Activated naive CD4-positive, alpha-beta T cell treated with Interleukin-2 at 50 U/mL for 16 hours (primary cell): ENCODE data around the gene ANGPTL3.
"Not testable (repeated sequence)": the region's sequence is repeated elsewhere in the genome, so short reads cannot be mapped to it uniquely, and the experiment has no call there.

ENCODE experiments used
- DNase-seq: peaks from one replicate; pipeline ENCODE4 v3.0.0-alpha.2; 2020

The ANGPTL3 gene

DNA sequence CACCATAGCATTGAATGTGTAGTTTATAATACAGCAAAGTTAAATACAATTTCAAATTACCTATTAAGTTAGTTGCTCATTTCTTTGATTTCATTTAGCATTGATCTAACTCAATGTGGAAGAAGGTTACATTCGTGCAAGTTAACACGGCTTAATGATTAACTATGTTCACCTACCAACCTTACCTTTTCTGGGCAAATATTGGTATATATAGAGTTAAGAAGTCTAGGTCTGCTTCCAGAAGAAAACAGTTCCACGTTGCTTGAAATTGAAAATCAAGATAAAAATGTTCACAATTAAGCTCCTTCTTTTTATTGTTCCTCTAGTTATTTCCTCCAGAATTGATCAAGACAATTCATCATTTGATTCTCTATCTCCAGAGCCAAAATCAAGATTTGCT, at the start of gene ANGPTL3:
Gene ANGPTL3 (plus strand): TSS at position 240 of the 400 bp plus-strand sequence. CDS start 47 bp downstream, at position 287.
- DNase-seq, result no peak

GRCh38 chr1:62561306-62561705, 36.0 kb upstream of the ANGPTL3 start:
- DNase-seq, result no peak

GRCh38 chr1:62567182-62567581, 30.1 kb upstream of the ANGPTL3 start:
- not testable (repeated sequence) for DNase-seq

- not testable (repeated sequence) for DNase-seq
These were observed 29.4 kb upstream of the ANGPTL3 start for GRCh38 chr1:62567926-62568325.

GRCh38 chr1:62571517-62571916, 25.8 kb upstream of the ANGPTL3 start:
- not testable (repeated sequence) for DNase-seq

GRCh38 chr1:62572476-62572875, 24.8 kb upstream of the ANGPTL3 start:
- DNase-seq, result no peak

- DNase-seq, result no peak
These were observed 23.6 kb upstream of the ANGPTL3 start for GRCh38 chr1:62573675-62574074.

DNA sequence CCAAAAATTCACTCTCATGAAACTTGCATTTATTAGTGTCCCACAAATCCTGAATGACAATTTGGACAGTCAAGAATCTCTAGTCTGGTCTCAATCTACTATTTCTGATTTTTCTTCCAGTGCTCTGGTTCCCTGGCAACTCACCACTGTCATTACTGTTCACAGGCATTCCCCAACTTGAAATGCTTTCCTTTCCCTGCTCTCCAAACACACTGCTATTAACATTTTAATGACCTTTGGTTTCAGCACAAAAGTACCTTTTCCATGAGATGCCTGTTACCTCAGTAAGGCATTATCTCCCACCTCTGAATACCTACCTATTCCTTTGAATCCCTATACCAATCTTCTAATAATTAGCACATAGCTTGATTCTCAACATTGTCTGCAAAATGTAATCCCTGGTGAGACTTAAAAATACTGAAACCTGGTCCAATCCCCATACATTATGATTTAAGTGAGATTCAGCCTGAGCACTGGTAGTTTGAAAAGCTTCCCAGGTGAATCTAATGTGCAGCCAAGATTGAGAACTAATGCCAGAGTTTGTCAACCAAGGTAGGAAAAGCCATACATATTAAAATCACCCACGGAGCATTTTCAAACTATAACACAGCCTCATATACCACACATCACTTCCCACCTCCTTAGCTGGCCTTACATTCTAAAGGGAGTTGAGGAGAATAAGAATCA, 11.7 kb upstream of the ANGPTL3 start:
- DNase-seq, result no peak

- DNase-seq, result no peak
These were observed 9.3 kb upstream of the ANGPTL3 start for GRCh38 chr1:62588000-62588399.

GRCh38 chr1:62589321-62589720, 8.0 kb upstream of the ANGPTL3 start:
- no peak for DNase-seq

DNA sequence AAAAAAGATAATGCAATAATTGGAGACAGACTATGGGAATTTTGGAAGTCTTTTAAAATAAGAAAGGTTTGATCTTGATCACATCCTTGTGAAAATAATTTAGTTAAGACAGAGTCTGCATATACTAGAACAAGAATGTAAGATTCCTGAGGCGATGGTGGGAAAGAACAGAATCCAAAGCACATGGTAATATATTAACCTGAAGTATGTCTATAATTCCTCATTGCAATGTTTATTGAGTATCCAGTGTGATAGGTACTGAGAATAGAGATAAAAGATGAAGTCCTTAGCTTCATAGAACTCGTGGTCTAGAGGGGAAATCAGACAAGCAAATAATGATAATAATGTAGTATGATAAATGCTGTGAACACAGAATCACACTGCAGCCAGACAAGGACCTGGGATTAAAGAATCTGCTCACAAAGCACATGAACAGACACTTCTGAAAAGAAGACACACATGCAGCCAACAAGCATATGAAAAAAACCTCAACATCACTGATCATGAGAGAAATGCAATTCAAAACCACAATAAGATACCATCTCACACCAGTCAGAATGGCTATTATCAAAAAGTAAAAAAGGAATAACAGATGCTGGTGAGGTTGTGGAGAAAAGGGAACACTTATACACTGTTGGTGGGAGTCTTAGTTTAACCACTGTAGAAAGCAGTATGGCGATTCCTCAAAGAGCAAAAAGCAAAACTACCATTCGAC, 6.9 kb upstream of the ANGPTL3 start:
- DNase-seq, result no peak

DNA sequence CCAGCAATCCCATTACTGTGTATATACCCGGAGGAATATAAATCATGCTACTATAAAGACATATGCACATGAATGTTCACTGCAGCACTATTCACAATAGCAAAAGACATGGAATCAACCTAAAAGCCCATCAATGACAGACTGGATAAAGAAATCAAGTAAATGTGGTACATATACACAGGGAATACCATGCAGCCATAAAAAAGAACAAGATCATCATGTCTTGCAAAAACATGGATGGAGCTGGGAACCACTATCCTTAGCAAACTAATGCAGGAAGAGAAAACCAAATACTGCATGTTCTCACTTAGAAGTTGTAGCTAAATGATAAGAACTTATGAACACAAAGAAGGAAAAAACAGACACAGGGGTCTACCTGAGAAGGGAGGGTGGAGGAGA, 6.4 kb upstream of the ANGPTL3 start:
- DNase-seq, result no peak

DNA sequence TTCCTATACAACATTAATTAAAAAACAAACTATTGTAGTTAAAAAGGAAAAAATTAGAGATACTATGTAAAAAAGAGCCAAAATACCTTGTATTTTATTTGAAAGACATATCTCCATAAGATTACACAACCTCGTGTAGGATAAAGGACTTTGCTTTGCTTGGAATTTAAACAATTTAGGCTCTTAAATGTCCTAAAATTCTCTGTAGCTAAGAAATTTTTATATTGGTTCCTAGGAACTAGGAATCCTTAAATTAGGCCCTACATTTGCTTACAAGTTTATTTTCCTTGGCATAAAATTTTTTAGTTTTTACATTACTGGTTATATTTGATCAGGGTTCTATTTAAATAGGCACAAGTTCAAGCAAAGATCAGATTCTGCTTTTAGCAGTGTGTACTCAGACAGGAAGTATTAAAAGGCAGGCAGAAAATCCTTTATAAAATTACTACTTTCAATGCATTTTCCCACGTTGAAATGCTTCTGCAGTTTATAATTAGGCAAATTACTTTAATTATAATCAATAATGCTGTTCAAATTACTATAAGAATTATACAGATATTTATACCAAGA, 3.4 kb upstream of the ANGPTL3 start:
- no peak for DNase-seq

- no peak for DNase-seq
These were observed 1.7 kb upstream of the ANGPTL3 start for GRCh38 chr1:62595647-62596046.

DNA sequence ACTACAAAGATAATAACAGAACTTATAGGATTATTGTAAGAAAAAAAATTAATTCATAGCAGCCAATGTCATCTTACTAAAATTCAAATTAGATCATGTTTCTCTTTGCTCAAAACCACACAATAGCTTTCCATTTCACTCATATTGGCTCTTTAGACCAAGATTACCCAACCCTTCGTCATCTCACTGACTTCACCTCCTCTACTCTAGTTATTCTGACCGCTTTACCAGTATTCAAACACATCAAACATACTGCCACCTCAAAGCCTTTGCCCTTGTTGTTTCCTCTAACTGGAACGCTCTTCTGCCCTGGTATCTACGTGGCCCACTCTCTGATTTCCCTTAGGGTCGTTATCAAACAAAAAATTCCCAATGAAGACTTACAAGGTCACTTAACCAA, 1.7 kb downstream of the ANGPTL3 start:
- DNase-seq, result no peak

DNA sequence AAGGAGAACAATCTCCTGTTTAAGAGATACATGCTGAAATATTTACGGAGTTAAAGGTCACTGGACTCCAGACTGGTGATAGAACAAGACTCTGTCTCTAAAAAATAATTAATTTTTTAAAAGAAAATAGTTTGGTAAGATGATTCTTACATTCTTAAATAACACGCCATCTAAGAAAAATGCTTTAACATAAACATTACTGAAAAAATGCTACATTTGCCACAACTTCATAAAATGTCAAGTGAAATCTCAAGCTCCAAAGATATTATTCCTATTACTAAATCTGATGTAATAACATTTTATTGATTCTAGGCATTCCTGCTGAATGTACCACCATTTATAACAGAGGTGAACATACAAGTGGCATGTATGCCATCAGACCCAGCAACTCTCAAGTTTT, 4.1 kb downstream of the ANGPTL3 start:
- no peak for DNase-seq

DNA sequence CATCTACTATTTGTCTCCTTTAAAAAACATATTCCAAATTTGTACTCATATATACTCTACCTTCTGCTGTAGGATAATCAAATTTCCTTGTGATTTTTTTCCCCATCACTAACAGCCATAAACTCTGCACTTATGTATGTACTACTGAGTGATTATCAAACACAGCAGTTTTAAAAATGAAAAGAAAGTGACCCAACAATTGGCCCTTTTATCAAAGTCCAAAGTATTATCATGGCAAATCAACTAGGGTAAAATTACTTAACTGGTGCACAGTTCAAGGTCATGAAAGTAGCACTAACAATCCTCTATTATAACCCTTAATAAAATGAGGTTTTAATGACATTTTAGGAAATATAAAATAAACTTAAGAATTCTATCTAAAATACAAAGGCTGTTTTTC, 11.6 kb downstream of the ANGPTL3 start:
- no peak for DNase-seq

- DNase-seq, result not testable (repeated sequence)
These were observed 13.3 kb downstream of the ANGPTL3 start for GRCh38 chr1:62610588-62610987.

DNA sequence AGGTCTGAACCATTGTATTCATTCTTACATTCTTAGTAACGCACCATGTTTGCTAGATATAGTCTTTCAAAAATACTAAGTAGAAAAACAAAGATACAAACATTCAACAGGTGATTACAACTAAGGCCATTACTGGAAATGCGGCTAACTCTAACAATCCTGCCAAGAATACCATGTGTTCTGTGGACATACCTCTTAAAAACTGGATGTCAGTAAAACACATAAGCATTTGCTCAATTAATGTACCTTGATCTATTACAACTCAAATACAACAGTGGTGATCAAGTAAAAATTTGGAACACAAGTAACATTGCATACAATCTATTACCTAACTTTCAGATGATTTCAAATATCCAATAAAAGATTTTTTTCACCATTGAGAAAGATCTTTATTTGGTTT, 15.4 kb downstream of the ANGPTL3 start:
- no peak for DNase-seq

GRCh38 chr1:62613325-62613727, 16.0 kb downstream of the ANGPTL3 start:
- no peak for DNase-seq

- DNase-seq, result no peak
These were observed 16.6 kb downstream of the ANGPTL3 start for GRCh38 chr1:62613890-62614289.

- DNase-seq, result no peak
These were observed 24.6 kb downstream of the ANGPTL3 start for GRCh38 chr1:62621907-62622306.

DNA sequence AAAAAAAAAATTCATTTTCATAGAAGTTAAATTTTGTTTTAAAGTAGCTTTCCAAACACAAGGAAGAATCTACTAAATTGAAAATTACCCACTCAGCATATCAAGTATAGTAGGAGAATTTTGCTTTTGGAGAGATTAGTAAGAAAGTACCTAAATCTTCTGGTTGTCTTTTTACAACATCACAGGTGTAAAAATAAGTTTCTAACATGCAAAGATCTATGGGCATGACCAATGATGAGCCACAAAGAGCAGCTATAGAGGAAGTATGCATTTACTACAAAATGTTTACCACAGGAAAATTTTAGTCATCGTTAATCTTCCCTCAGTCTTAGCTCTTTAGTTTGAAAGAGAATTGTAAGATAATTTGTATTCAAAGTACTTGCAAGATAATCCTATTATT, 28.1 kb downstream of the ANGPTL3 start:
- DNase-seq, result no peak

- no peak for DNase-seq
These were observed 31.2 kb downstream of the ANGPTL3 start for GRCh38 chr1:62628506-62628905.
